Measurements from ENCODE around the gene TPH2. TPM values are rescaled to one million over a fixed set of nuclear protein-coding genes. Genes with fewer than 3 reads are reported as not detected.

Gene TPH2
- total and polyA plus RNA-seq, 2 of the 13 experiments (the other 11 are each of a cell fraction or from before 2014, with no cell fraction given) = not detected

- no peak for TF ChIP-seq ZNF576 (CRISPR knock-in tag; IDR thresholded peaks at IDR 0.05)
- TF ChIP-seq, protein P1, sequence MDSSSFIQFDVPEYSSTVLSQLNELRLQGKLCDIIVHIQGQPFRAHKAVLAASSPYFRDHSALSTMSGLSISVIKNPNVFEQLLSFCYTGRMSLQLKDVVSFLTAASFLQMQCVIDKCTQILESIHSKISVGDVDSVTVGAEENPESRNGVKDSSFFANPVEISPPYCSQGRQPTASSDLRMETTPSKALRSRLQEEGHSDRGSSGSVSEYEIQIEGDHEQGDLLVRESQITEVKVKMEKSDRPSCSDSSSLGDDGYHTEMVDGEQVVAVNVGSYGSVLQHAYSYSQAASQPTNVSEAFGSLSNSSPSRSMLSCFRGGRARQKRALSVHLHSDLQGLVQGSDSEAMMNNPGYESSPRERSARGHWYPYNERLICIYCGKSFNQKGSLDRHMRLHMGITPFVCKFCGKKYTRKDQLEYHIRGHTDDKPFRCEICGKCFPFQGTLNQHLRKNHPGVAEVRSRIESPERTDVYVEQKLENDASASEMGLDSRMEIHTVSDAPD (CRISPR knock-in tag; IDR thresholded peaks at IDR 0.05) = no peak
Observed at GRCh38 chr12:71904629-71905028, 34.0 kb upstream of the TPH2 start (continued).

GRCh38 chr12:71935594-71935993 lies 3.1 kb upstream of the TPH2 start:
- no peak for DNase-seq (ENCODE audit: low spot score)
- POLR2A ChIA-PET = no interaction called here
- no peak for TF ChIP-seq ZNF264 (CRISPR knock-in tag; IDR thresholded peaks at IDR 0.05)
- no peak for TF ChIP-seq HNF1A (IDR thresholded peaks at IDR 0.05; ENCODE audit: low read depth)
- no peak for TF ChIP-seq HNF1A (CRISPR knock-in tag; IDR thresholded peaks at IDR 0.05; ENCODE audit: borderline replicate concordance)
- TF ChIP-seq, protein P2, sequence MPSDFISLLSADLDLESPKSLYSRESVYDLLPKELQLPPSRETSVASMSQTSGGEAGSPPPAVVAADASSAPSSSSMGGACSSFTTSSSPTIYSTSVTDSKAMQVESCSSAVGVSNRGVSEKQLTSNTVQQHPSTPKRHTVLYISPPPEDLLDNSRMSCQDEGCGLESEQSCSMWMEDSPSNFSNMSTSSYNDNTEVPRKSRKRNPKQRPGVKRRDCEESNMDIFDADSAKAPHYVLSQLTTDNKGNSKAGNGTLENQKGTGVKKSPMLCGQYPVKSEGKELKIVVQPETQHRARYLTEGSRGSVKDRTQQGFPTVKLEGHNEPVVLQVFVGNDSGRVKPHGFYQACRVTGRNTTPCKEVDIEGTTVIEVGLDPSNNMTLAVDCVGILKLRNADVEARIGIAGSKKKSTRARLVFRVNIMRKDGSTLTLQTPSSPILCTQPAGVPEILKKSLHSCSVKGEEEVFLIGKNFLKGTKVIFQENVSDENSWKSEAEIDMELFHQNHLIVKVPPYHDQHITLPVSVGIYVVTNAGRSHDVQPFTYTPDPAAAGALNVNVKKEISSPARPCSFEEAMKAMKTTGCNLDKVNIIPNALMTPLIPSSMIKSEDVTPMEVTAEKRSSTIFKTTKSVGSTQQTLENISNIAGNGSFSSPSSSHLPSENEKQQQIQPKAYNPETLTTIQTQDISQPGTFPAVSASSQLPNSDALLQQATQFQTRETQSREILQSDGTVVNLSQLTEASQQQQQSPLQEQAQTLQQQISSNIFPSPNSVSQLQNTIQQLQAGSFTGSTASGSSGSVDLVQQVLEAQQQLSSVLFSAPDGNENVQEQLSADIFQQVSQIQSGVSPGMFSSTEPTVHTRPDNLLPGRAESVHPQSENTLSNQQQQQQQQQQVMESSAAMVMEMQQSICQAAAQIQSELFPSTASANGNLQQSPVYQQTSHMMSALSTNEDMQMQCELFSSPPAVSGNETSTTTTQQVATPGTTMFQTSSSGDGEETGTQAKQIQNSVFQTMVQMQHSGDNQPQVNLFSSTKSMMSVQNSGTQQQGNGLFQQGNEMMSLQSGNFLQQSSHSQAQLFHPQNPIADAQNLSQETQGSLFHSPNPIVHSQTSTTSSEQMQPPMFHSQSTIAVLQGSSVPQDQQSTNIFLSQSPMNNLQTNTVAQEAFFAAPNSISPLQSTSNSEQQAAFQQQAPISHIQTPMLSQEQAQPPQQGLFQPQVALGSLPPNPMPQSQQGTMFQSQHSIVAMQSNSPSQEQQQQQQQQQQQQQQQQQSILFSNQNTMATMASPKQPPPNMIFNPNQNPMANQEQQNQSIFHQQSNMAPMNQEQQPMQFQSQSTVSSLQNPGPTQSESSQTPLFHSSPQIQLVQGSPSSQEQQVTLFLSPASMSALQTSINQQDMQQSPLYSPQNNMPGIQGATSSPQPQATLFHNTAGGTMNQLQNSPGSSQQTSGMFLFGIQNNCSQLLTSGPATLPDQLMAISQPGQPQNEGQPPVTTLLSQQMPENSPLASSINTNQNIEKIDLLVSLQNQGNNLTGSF (CRISPR knock-in tag; IDR thresholded peaks at IDR 0.05) = no peak
- TF ChIP-seq, protein P3, sequence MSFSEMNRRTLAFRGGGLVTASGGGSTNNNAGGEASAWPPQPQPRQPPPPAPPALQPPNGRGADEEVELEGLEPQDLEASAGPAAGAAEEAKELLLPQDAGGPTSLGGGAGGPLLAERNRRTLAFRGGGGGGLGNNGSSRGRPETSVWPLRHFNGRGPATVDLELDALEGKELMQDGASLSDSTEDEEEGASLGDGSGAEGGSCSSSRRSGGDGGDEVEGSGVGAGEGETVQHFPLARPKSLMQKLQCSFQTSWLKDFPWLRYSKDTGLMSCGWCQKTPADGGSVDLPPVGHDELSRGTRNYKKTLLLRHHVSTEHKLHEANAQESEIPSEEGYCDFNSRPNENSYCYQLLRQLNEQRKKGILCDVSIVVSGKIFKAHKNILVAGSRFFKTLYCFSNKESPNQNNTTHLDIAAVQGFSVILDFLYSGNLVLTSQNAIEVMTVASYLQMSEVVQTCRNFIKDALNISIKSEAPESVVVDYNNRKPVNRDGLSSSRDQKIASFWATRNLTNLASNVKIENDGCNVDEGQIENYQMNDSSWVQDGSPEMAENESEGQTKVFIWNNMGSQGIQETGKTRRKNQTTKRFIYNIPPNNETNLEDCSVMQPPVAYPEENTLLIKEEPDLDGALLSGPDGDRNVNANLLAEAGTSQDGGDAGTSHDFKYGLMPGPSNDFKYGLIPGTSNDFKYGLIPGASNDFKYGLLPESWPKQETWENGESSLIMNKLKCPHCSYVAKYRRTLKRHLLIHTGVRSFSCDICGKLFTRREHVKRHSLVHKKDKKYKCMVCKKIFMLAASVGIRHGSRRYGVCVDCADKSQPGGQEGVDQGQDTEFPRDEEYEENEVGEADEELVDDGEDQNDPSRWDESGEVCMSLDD (CRISPR knock-in tag; IDR thresholded peaks at IDR 0.05; ENCODE audit: borderline replicate concordance) = no peak
- no peak for TF ChIP-seq RXRA (CRISPR knock-in tag; IDR thresholded peaks at IDR 0.05)

More at GRCh38 chr12:71935594-71935993, 3.1 kb upstream of the TPH2 start:
- Histone ChIP-seq H3K79me2 (ENCODE audit: insufficient read depth, low read length) (no peaks in the 10 kb centered on the region), H3K4me2 (ENCODE audit: low read depth, low read length) (no peak overlapping the region), H3K27ac (ENCODE audit: extremely low read length, insufficient read depth, low read length) (no peak overlapping the region), H3K36me3 (replicated peaks in 1 of 2; ENCODE audit: control insufficient read depth in 1 of 2, insufficient read depth in 2 of 2, low read length in 2 of 2) (no peaks in the 10 kb centered on the region), H4K20me1 (ENCODE audit: insufficient read depth, low read length) (no peaks in the 10 kb centered on the region), H3K27me3 (ENCODE audit: control insufficient read depth in 1 of 2, insufficient read depth in 2 of 2, low read length in 2 of 2) (no peaks in the 10 kb centered on the region), H2AFZ (ENCODE audit: low read length) (no peak overlapping the region), H3K4me1 (ENCODE audit: insufficient read depth, low read length) (no peaks in the 10 kb centered on the region), H3K4me3 (replicated peaks in 1 of 3; ENCODE audit: insufficient read depth in 1 of 3, low read depth in 2 of 3, low read length in 3 of 3) (no peak overlapping the region), H3K9me3 (ENCODE audit: low read length) (no peaks in the 10 kb centered on the region), H3K9ac (ENCODE audit: insufficient read depth, low read depth, low read length) (no peak overlapping the region)
- in situ Hi-C loops (cut with HindIII; ENCODE audit: extremely low pct_ligation_motif_present, low pct_unique_long_range_greater_than_20kb) (no loop called here), intact Hi-C loops (cut with micrococcal nuclease; ENCODE audit: unreplicated experiment) (no loop called here)
- CTCF ChIA-PET (ENCODE audit: low intra/inter-chr PET ratio, low total read pairs) = no interaction called here
- under 1% methylated on average over 4 of the region's 4 CpGs for WGBS (ENCODE audit: low lambda C conversion rate)
- ATAC-seq = no peak
- no peak for FAIRE-seq
- no TSS peak for BruUV-seq (replicated peaks)

Measured in HepG2 (cell line).